ENCODE measurements around the gene PRSS33.

- TF ChIP-seq CTCF (conservative IDR thresholded peaks at IDR 0.05; ENCODE audit: low read depth, low read length) (no peak), EZH2 (IDR thresholded peaks at IDR 0.05; ENCODE audit: borderline replicate concordance, low read depth, low read length, poor library complexity, severe bottlenecking) (no peak)
These were observed 601 bp upstream of the PRSS33 start for GRCh38 chr16:2787961-2788360.
